K562 (cell line): ENCODE data around the gene FOXJ3. TPM values are rescaled to one million over a fixed set of nuclear protein-coding genes. Genes with fewer than 3 reads are reported as not detected.

Experiments used
- ATAC-seq: fragments of 200-7000 bp; cut with Tn5 transposase; 3 replicates; pipeline ENCODE4 v1.9.1; 2020; ENCODE audit warnings: moderate library complexity
- BruUV-seq: library from RNA; stranded (reverse); fragments of 400-500 nt; replicated peaks from 2 replicates; lab custom pipeline; 2021; lab: Mats Ljungman, UMichigan
- CTCF ChIA-PET: fragments of 300-600 bp; formaldehyde crosslinking; extraction: SDS; loops from one replicate; lab custom pipeline; 2021; ENCODE audit warnings: low intra/inter-chr PET ratio; lab: Yijun Ruan, JAX
- POLR2A ChIA-PET: fragments of 300-600, 350-650 bp; sonication (Branson Sonifier 250); formaldehyde crosslinking; extraction: SDS; loops from one replicate; lab custom pipeline; 2021; ENCODE audit warnings: antibody characterized with exemption, inconsistent platforms; lab: Yijun Ruan, JAX
- DNase-seq, 4 experiments: peaks; one replicate each; pipeline versions ENCODE4 v3.0.0 to v3.0.0-alpha.2; 2011 to 2018; ENCODE audit warnings: low spot score in 3 of 4, mixed read lengths in 3 of 4; ENCODE audit errors: extremely low read depth in 1 of 4
- FAIRE-seq: peaks from 2 replicates; lab custom pipeline; 2011; peaks lifted over from hg19 to GRCh38; lab: Jason Lieb, UNC
- H2AFZ ChIP-seq: 2 replicates; pipeline ENCODE4 v1.6.0; 2011; ENCODE audit warnings: low read depth, low read length, control low read depth, inconsistent platforms
- H3K27ac ChIP-seq: fragments of 200-600 bp; 3 replicates; pipeline ENCODE4 v1.8.0; 2011; ENCODE audit warnings: low read depth, mild to moderate bottlenecking, control low read depth, inconsistent platforms, low read length, moderate library complexity, mixed read lengths; ENCODE audit errors: extremely low read depth
- H3K27me3 ChIP-seq, 2 experiments: fragments of 300-600 bp in 1 of 2; 2 replicates in 1 of 2; 3 replicates in 1 of 2; pipeline versions ENCODE4 v1.6.0 to v1.8.0; 2011; ENCODE audit warnings: inconsistent platforms in 2 of 2, low read length in 2 of 2, mild to moderate bottlenecking in 1 of 2, mixed read lengths in 1 of 2, moderate library complexity in 1 of 2; ENCODE audit not compliant: control insufficient read depth in 2 of 2, insufficient read depth in 2 of 2
- H3K36me3 ChIP-seq: fragments of 300-600 bp; 3 replicates; pipeline ENCODE4 v1.8.0; 2011; ENCODE audit warnings: mild to moderate bottlenecking, low read length, inconsistent platforms; ENCODE audit not compliant: control insufficient read depth, insufficient read depth
- H3K4me1 ChIP-seq, 2 experiments: fragments of 200-600 bp in 1 of 2; replicated peaks in 1 of 2; 2 replicates in 1 of 2; 3 replicates in 1 of 2; pipeline versions ENCODE4 v1.5.1 to v1.8.0; 2011; ENCODE audit warnings: inconsistent platforms in 2 of 2, low read length in 2 of 2, mild to moderate bottlenecking in 1 of 2, mixed read lengths in 1 of 2, moderate library complexity in 1 of 2; ENCODE audit not compliant: control insufficient read depth in 2 of 2, insufficient read depth in 2 of 2
- H3K4me2 ChIP-seq: 2 replicates; pipeline ENCODE4 v1.6.1; 2011; ENCODE audit warnings: low read length, control low read depth, inconsistent platforms, mixed read lengths; ENCODE audit not compliant: insufficient read depth
- H3K4me3 ChIP-seq: fragments of 200-600 bp; sonication (generic), shearing (Covaris generic); 2 replicates; pipeline ENCODE4 v1.5.1; 2016; ENCODE audit warnings: control low read depth, inconsistent platforms
- H3K79me2 ChIP-seq: fragments of 200-600 bp; 3 replicates; pipeline ENCODE4 v1.8.0; 2011; ENCODE audit warnings: low read length, inconsistent platforms; ENCODE audit not compliant: control insufficient read depth, insufficient read depth
- H3K9ac ChIP-seq, 2 experiments: 2 replicates each; pipeline versions ENCODE4 v1.6.0 to v1.6.1; 2011; ENCODE audit warnings: low read depth in 2 of 2, low read length in 2 of 2, control low read depth in 1 of 2, inconsistent platforms in 1 of 2, mild to moderate bottlenecking in 1 of 2, mixed read lengths in 1 of 2; ENCODE audit not compliant: insufficient read depth in 1 of 2
- H3K9me1 ChIP-seq: one replicate; pipeline ENCODE4 v1.6.0; 2011; ENCODE audit warnings: inconsistent platforms, mild to moderate bottlenecking, low read length, moderate library complexity; ENCODE audit not compliant: control insufficient read depth, insufficient read depth
- H3K9me3 ChIP-seq: replicated peaks from 2 replicates; pipeline ENCODE4 v1.5.1; 2011; ENCODE audit warnings: low read depth, low read length, inconsistent platforms; ENCODE audit not compliant: control insufficient read depth, insufficient read depth
- H4K20me1 ChIP-seq: replicated peaks from 2 replicates; pipeline ENCODE4 v1.6.1; 2011; ENCODE audit warnings: low read length, inconsistent platforms, mixed read lengths; ENCODE audit not compliant: control insufficient read depth, insufficient read depth
- CBX8 ChIP-seq: fragments of 200-600 bp; sonication (generic); IDR thresholded peaks from 2 replicates; pipeline ENCODE4 v1.6.1; 2012; ENCODE audit warnings: borderline replicate concordance, mixed run types, low read depth, mild to moderate bottlenecking, moderate library complexity, mixed read lengths, low read length, control low read depth, inconsistent platforms; ENCODE audit not compliant: poor library complexity, severe bottlenecking; ENCODE audit errors: extremely low read depth
- CREB1 ChIP-seq, 2 experiments: sonication (generic) in 1 of 2; formaldehyde crosslinking in 1 of 2; IDR thresholded peaks; 2 replicates each; pipeline versions ENCODE4 v1.6.1 to v1.8.0; 2012 to 2022; ENCODE audit warnings: inconsistent platforms in 1 of 2, mild to moderate bottlenecking in 1 of 2, missing genetic modification reagents in 1 of 2, moderate library complexity in 1 of 2
- EWSR1 ChIP-seq: fragments of 450-650 bp; IDR thresholded peaks from 2 replicates; pipeline ENCODE4 v1.6.1; 2018; ENCODE audit warnings: borderline replicate concordance, mild to moderate bottlenecking, low read depth, moderate library complexity; ENCODE audit not compliant: partially characterized antibody
- POLR2G ChIP-seq: fragments of 200-400 bp; formaldehyde crosslinking; IDR thresholded peaks from 2 replicates; pipeline ENCODE4 v1.6.1; 2017; ENCODE audit warnings: low read depth, mild to moderate bottlenecking, antibody characterized with exemption, low read length, moderate library complexity
- POU5F1 ChIP-seq: fragments of 150-350 bp; IDR thresholded peaks from 2 replicates; pipeline ENCODE4 v1.6.1; 2014; ENCODE audit warnings: borderline replicate concordance, low read length, low read depth, mild to moderate bottlenecking; ENCODE audit not compliant: partially characterized antibody
- SIRT6 ChIP-seq: IDR thresholded peaks from one replicate; pipeline ENCODE4 v1.6.1; 2012; ENCODE audit warnings: low read depth, mild to moderate bottlenecking, control low read depth, inconsistent platforms, low read length, moderate library complexity
- WGBS: fragments of 100-300 bp; shearing (Covaris generic); methylation state at CpG from one replicate; pipeline ENCODE4 v1.1.6; 2016; ENCODE audit warnings: low coverage, mixed read lengths; ENCODE audit not compliant: insufficient coverage; ENCODE audit errors: missing lambda C conversion rate; 5-methylcytosine and 5-hydroxymethylcytosine counted together
- in situ Hi-C: fragments of 300-500 bp; cut with MboI; formaldehyde crosslinking; loops from 4 replicates; pipeline ENCODE4 v1.15.0; 2018; ENCODE audit warnings: inconsistent platforms, mixed read lengths
- intact Hi-C: fragments of 100-400 bp; cut with micrococcal nuclease; formaldehyde crosslinking; loops from 2 replicates; pipeline ENCODE4 v1.14.2; 2022
- polyA plus RNA-seq, 8 experiments: library from polyadenylated mRNA; depleted of rRNA in 4 of 8; stranded (reverse) in 5 of 8; unstranded in 3 of 8; fragments of >200 nt; fragmentation: Nextera tagmentation in 2 of 8; fragmentation: Illumina TruSeq in 1 of 8; extraction: Ambion mirVana in 2 of 8; extraction: Trizol in 1 of 8; gene quantifications; 2 replicates each; pipeline versions ENCODE4 v1.2.1 to v1.2.3, GENCODE V29; 2011 to 2014; ENCODE audit warnings: inconsistent platforms in 1 of 8, missing spikeins in 1 of 8
- total RNA-seq, 7 experiments: library from RNA; depleted of rRNA in 6 of 7; stranded (reverse); fragments of >200 nt in 6 of 7; fragmentation: Illumina TruSeq in 2 of 7; extraction: Trizol in 2 of 7; gene quantifications; 2 replicates each; pipeline versions ENCODE4 v1.2.1 to v1.2.3, GENCODE V29; 2011 to 2021; ENCODE audit warnings: low replicate concordance in 1 of 7
- TF ChIP-seq, protein P1 (sequence below): sonication (generic); formaldehyde crosslinking; IDR thresholded peaks from 2 replicates; pipeline ENCODE4 v1.8.0; 2023; ENCODE audit warnings: mild to moderate bottlenecking, missing genetic modification reagents

FOXJ3 gene
- total and polyA plus RNA-seq, 9 of the 15 experiments (the other 6 are each of a cell fraction or from before 2014, with no cell fraction given): 8.7 to 35.3 (median 23.4) TPM

DNA sequence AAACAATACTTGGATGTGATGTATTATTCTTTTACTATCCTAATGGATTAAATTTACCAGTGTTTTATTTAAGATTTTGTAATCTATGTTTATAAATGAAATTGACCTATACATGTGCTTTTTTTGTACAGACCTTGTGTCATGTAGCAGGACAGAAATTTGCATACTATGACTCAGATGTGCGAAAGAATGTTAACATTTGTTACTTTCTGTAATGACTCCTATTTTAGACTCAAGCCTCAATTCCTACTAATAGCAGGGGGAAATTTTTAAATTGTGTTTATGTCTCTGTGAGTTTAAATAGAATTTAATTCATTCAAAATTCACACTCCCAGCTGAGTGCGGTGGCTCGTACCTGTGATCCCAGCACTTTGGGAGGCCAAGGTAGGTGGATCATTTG is 23.8 kb upstream of the FOXJ3 start:
- no peaks in the 10 kb centered on the region for H3K9me3 ChIP-seq
- ATAC-seq (no peak), FAIRE-seq (no peak), DNase-seq (no peak)
- no TSS peak for BruUV-seq
- no peak overlapping the region for H3K4me3 ChIP-seq
- intact Hi-C loops: no loop called here
- H3K9ac ChIP-seq: no peak overlapping the region
- CTCF ChIA-PET: no interaction called here
- H3K27ac ChIP-seq: no peak overlapping the region
- H3K36me3 ChIP-seq: no peaks in the 10 kb centered on the region
- 5% methylated on average over 3 of the region's 3 CpGs for WGBS
- no peaks in the 10 kb centered on the region for H3K9me1 ChIP-seq
- H3K79me2 ChIP-seq: no peaks in the 10 kb centered on the region
- no peak overlapping the region for H3K4me2 ChIP-seq
- no peak for TF ChIP-seq EWSR1
- no peak for TF ChIP-seq SIRT6
- TF ChIP-seq POU5F1: no peak
- TF ChIP-seq, protein P1, sequence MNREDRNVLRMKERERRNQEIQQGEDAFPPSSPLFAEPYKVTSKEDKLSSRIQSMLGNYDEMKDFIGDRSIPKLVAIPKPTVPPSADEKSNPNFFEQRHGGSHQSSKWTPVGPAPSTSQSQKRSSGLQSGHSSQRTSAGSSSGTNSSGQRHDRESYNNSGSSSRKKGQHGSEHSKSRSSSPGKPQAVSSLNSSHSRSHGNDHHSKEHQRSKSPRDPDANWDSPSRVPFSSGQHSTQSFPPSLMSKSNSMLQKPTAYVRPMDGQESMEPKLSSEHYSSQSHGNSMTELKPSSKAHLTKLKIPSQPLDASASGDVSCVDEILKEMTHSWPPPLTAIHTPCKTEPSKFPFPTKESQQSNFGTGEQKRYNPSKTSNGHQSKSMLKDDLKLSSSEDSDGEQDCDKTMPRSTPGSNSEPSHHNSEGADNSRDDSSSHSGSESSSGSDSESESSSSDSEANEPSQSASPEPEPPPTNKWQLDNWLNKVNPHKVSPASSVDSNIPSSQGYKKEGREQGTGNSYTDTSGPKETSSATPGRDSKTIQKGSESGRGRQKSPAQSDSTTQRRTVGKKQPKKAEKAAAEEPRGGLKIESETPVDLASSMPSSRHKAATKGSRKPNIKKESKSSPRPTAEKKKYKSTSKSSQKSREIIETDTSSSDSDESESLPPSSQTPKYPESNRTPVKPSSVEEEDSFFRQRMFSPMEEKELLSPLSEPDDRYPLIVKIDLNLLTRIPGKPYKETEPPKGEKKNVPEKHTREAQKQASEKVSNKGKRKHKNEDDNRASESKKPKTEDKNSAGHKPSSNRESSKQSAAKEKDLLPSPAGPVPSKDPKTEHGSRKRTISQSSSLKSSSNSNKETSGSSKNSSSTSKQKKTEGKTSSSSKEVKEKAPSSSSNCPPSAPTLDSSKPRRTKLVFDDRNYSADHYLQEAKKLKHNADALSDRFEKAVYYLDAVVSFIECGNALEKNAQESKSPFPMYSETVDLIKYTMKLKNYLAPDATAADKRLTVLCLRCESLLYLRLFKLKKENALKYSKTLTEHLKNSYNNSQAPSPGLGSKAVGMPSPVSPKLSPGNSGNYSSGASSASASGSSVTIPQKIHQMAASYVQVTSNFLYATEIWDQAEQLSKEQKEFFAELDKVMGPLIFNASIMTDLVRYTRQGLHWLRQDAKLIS (CRISPR knock-in tag): no peak
- TF ChIP-seq CBX8: no peak
- no peak for TF ChIP-seq POLR2G
- TF ChIP-seq CREB1 (IDR thresholded peaks at IDR 0.05): no peak
- no peak for TF ChIP-seq CREB1 (CRISPR knock-in tag; IDR thresholded peaks at IDR 0.05)
- peaks cover 0 to 5% of the 10 kb centered on the region in 2 experiments; a peak in 3 of 5 replicates for H3K27me3 ChIP-seq
- no peak overlapping the region for H2AFZ ChIP-seq
- H3K4me1 ChIP-seq: no peaks in the 10 kb centered on the region
- no peaks in the 10 kb centered on the region for H4K20me1 ChIP-seq
- POLR2A ChIA-PET: no interaction called here
- in situ Hi-C loops: no loop called here
